GM21515 (cell line): ENCODE data around the gene TBC1D30.

ENCODE experiments used
- ATAC-seq: cut with Tn5 transposase; IDR thresholded peaks from one replicate; pipeline ENCODE4 v1.9.1; 2021; ENCODE audit not compliant: unreplicated experiment

Gene TBC1D30

GRCh38 chr12:64907097-64907496 lies 82.7 kb downstream of the TBC1D30 start:
- ATAC-seq = no peak

- ATAC-seq = no peak
Measured at GRCh38 chr12:64909124-64909523, 84.7 kb downstream of the TBC1D30 start.

GRCh38 chr12:64911081-64911480 lies 86.6 kb downstream of the TBC1D30 start:
- no peak for ATAC-seq

GRCh38 chr12:64911912-64912311 lies 87.5 kb downstream of the TBC1D30 start:
- no peak for ATAC-seq

- ATAC-seq = no peak
Measured at GRCh38 chr12:64912516-64913255, 88.2 kb downstream of the TBC1D30 start.

DNA sequence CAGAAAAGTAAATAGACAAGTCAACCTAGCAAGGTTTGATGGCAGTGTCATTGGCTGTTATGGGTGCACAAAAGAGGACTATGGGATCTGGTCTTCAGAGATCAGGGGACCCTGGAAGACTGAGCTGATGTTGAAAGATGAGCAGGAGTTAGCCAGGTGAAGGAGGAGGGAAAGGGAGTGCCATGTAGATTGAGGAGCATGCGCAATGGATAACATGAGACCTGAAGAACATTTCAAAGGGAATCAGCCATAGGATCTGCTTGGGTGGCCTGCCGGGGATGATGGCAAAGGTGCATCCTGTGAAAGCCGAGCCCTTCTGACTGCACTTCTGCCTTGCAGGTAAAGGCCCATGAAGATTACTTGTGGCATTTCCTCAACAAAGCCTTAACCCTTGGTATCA lies 90.8 kb downstream of the TBC1D30 start:
- no peak for ATAC-seq

DNA sequence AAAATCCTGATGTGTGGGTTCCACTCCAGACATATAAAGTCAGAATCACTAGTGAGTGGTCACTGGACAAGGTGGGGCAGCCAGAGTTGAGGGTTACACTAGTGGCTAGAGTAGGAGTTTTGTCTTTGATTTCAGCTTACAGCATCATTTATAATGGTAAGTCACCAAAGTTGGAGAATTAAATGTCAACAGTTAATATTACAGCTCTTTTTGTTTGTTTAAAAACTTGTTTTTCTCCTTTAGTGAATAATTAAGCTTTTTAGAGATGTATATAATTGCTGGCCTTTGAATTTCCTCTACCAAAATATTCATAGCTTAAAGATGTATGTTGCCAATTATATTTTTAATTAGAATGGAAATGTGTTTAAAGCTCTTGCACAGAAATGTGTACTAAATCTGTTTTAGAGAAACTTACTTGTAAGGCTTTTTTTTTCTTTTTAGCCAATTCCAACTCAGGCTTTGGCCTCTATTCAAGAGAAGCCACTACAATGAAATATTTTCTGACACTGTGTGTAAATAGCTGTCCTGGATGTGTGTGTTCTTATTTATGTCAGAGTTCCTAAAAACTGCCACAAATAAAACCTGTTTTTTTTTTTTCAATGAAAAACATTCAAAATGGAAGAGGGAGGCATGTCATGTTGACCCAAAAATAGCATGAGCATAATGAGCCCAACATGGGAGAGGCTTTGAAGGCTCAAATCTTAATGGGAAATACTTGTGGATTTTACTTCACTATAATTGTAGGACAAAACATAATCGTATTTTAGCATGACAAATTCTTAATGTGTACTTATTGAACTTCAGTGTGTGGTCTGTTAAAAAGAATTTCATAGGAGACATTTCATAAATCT lies 92.2 kb downstream of the TBC1D30 start:
- no peak for ATAC-seq

DNA sequence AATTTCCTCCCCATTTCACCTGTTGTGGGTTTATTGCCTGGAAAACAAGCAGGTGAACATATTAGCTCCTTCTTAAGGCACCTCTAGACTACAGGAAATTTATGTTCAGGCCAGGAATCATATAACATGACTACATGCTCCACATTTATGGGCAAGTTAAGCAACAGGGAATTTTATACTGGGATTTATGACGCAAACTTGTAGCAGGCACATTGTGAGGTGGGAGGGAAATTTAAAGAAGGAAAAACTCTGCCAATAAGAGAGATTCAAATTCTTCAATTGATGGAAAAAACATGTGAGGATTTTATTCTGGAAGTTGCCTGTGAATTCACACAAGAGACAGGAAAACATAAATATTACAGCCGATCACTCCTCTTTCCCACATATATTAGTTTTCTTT lies 93.9 kb downstream of the TBC1D30 start:
- ATAC-seq = no peak

GRCh38 chr12:64918801-64919200 lies 94.4 kb downstream of the TBC1D30 start:
- no peak for ATAC-seq

- ATAC-seq = no peak
Measured at GRCh38 chr12:64922853-64923252, 98.4 kb downstream of the TBC1D30 start.

DNA sequence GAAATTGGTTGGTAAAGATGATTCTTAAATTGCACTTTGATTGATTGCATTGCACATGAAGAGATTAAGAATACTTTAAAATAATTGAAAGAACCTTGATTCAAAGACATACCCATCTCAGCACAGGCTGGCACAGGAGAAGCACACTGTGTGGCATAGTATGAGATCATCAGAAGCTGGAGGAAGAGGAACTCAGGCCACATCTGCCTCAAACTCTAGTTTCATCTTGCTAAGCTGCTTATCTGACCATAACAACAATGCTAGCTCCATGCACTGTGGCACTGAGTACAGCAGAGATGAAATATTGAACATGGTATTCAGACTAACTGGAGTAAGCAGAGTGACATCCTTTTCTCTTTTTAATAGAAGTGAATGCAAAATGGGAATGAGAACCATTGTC lies 99.1 kb downstream of the TBC1D30 start:
- no peak for ATAC-seq
